IPS-20b (cell line): ENCODE measurements around the gene TMF1.

Experiments used
- H3K27ac ChIP-seq: one replicate; pipeline ENCODE4 v1.5.1; 2013; ENCODE audit warnings: low read length
- H3K27me3 ChIP-seq: 2 replicates; pipeline ENCODE4 v1.6.1; 2013; ENCODE audit warnings: mild to moderate bottlenecking, low read length, inconsistent platforms; ENCODE audit not compliant: insufficient read depth
- H3K36me3 ChIP-seq: 2 replicates; pipeline ENCODE4 v1.6.1; 2013; ENCODE audit warnings: low read depth, mild to moderate bottlenecking, inconsistent platforms, low read length, moderate library complexity; ENCODE audit not compliant: insufficient read depth
- H3K4me1 ChIP-seq: 2 replicates; pipeline ENCODE4 v1.6.1; 2013; ENCODE audit warnings: mild to moderate bottlenecking, control low read depth, inconsistent platforms, low read length, moderate library complexity; ENCODE audit not compliant: insufficient read depth
- H3K4me3 ChIP-seq: 2 replicates; pipeline ENCODE4 v1.5.1; 2013; ENCODE audit warnings: mild to moderate bottlenecking, low read length, inconsistent platforms
- H3K9ac ChIP-seq: 2 replicates; pipeline ENCODE4 v1.6.1; 2013; ENCODE audit warnings: low read depth, mild to moderate bottlenecking, inconsistent platforms, low read length, moderate library complexity
- H3K9me3 ChIP-seq: 2 replicates; pipeline ENCODE4 v1.6.1; 2013; ENCODE audit warnings: mild to moderate bottlenecking, low read depth, low read length, inconsistent platforms; ENCODE audit not compliant: insufficient read depth

Gene TMF1

GRCh38 chr3:69087030-69087791 lies 35.1 kb upstream of the TMF1 start:
- H3K36me3 ChIP-seq: no peaks in the 10 kb centered on the region
- 0 out of 2 replicates have a peak, but pooled peaks cover 4% of the 10 kb centered on the region for H3K27me3 ChIP-seq
- no peaks in the 10 kb centered on the region for H3K9me3 ChIP-seq
- no peak overlapping the region for H3K27ac ChIP-seq
- peaks cover 30% of the 10 kb centered on the region for H3K4me1 ChIP-seq
- no peak overlapping the region for H3K9ac ChIP-seq
- H3K4me3 ChIP-seq: no peak overlapping the region

GRCh38 chr3:69085833-69086722 lies 33.9 kb upstream of the TMF1 start:
- Histone ChIP-seq H3K4me1 (peaks cover 26% of the 10 kb centered on the region), H3K36me3 (no peaks in the 10 kb centered on the region), H3K4me3 (peak overlapping the region; percentile 81), H3K9ac (peak overlapping the region; percentile 76; the same call in 1 of the 2 replicates), H3K27me3 (0 out of 2 replicates have a peak, but pooled peaks cover 4% of the 10 kb centered on the region), H3K27ac (no peak overlapping the region), H3K9me3 (no peaks in the 10 kb centered on the region)

- peak overlapping the region; percentile 81 for H3K4me3 ChIP-seq
- no peaks in the 10 kb centered on the region for H3K36me3 ChIP-seq
- 0 out of 2 replicates have a peak, but pooled peaks cover 4% of the 10 kb centered on the region for H3K27me3 ChIP-seq
- peak overlapping the region; percentile 76; the same call in 1 of the 2 replicates for H3K9ac ChIP-seq
- H3K4me1 ChIP-seq: peaks cover 30% of the 10 kb centered on the region
- no peak overlapping the region for H3K27ac ChIP-seq
- no peaks in the 10 kb centered on the region for H3K9me3 ChIP-seq
These were observed 33.2 kb upstream of the TMF1 start for GRCh38 chr3:69085168-69085832.

- Histone ChIP-seq H3K4me3 (peak within 1 kb of the TSS; percentile 81), H3K4me1 (peaks cover 27% of the 10 kb centered on the region), H3K9me3 (no peaks in the 10 kb centered on the region), H3K27me3 (0 out of 2 replicates have a peak, but pooled peaks cover 4% of the 10 kb centered on the region), H3K9ac (peak within 1 kb of the TSS; percentile 76; the same call in 1 of the 2 replicates), H3K27ac (no peak within 1 kb of the TSS), H3K36me3 (no peaks in the 10 kb centered on the region)
These were observed 32.4 kb upstream of the TMF1 start, which contains the start of gene ARL6IP5 for GRCh38 chr3:69084326-69085167. Gene ARL6IP5, plus strand, starts transcription at chr3:69084937. Its CDS starts 111 bp downstream, at chr3:69085048.

GRCh38 chr3:69082805-69083204 lies 30.7 kb upstream of the TMF1 start:
- Histone ChIP-seq H3K27ac (no peak overlapping the region), H3K9ac (no peak overlapping the region), H3K27me3 (0 out of 2 replicates have a peak, but pooled peaks cover 4% of the 10 kb centered on the region), H3K36me3 (no peaks in the 10 kb centered on the region), H3K4me1 (peaks cover 26% of the 10 kb centered on the region), H3K9me3 (no peaks in the 10 kb centered on the region), H3K4me3 (no peak overlapping the region)

- Histone ChIP-seq H3K27ac (no peak overlapping the region), H3K36me3 (no peaks in the 10 kb centered on the region), H3K9me3 (no peaks in the 10 kb centered on the region), H3K27me3 (0 out of 2 replicates have a peak, but pooled peaks cover 4% of the 10 kb centered on the region), H3K9ac (no peak overlapping the region), H3K4me1 (peaks cover 26% of the 10 kb centered on the region), H3K4me3 (no peak overlapping the region)
These were observed 30.2 kb upstream of the TMF1 start for GRCh38 chr3:69082361-69082760.

GRCh38 chr3:69081583-69082262 lies 29.6 kb upstream of the TMF1 start:
- no peak overlapping the region for H3K9ac ChIP-seq
- H3K36me3 ChIP-seq: no peaks in the 10 kb centered on the region
- H3K27me3 ChIP-seq: 0 out of 2 replicates have a peak, but pooled peaks cover 4% of the 10 kb centered on the region
- no peak overlapping the region for H3K27ac ChIP-seq
- no peaks in the 10 kb centered on the region for H3K9me3 ChIP-seq
- no peak overlapping the region for H3K4me3 ChIP-seq
- peaks cover 26% of the 10 kb centered on the region for H3K4me1 ChIP-seq

GRCh38 chr3:69080233-69080920 lies 28.2 kb upstream of the TMF1 start, which contains the start of gene UBA3:
Gene UBA3, minus strand, starts transcription at chr3:69080365. Its CDS starts 12 bp downstream, at chr3:69080353.
- peaks cover 16% of the 10 kb centered on the region for H3K4me1 ChIP-seq
- H3K9ac ChIP-seq: peak within 1 kb of the TSS; percentile 75
- H3K9me3 ChIP-seq: no peaks in the 10 kb centered on the region
- no peak within 1 kb of the TSS for H3K27ac ChIP-seq
- no peaks in the 10 kb centered on the region for H3K36me3 ChIP-seq
- no peaks in the 10 kb centered on the region for H3K27me3 ChIP-seq
- H3K4me3 ChIP-seq: peak within 1 kb of the TSS; percentile 82

- peak overlapping the region; percentile 82 for H3K4me3 ChIP-seq
- H3K27ac ChIP-seq: no peak overlapping the region
- peak overlapping the region; percentile 75 for H3K9ac ChIP-seq
- H3K9me3 ChIP-seq: no peaks in the 10 kb centered on the region
- H3K4me1 ChIP-seq: peaks cover 15% of the 10 kb centered on the region
- H3K36me3 ChIP-seq: peaks cover under 1% of the 10 kb centered on the region; the same call in 1 of the 2 replicates
- no peaks in the 10 kb centered on the region for H3K27me3 ChIP-seq
These were observed 27.4 kb upstream of the TMF1 start for GRCh38 chr3:69079269-69080159.
